ENCODE measurements around the gene GNAL. TPM values are rescaled to one million over a fixed set of nuclear protein-coding genes. Genes with fewer than 3 reads are reported as not detected.
"Not testable (repeated sequence)": the region's sequence is repeated elsewhere in the genome, so short reads cannot be mapped to it uniquely, and the experiment has no call there.

Gene GNAL
- total RNA-seq: 5.1 TPM
- long read RNA-seq, full-length matches to known transcripts: 7 of 13 reads
- long read RNA-seq, partial matches to known transcripts: 1 of 13 reads
- long read RNA-seq, other reads (novel, unspliced or antisense): 5 of 13 reads

- DNase-seq (peak; percentile 86), ATAC-seq (ENCODE audit: poor library complexity) (peak; percentile 97)
- intact Hi-C loops (cut with DNase I): no loop called here
These were observed at the start of gene GNAL for GRCh38 chr18:11688972-11689668. TSS of gene GNAL (plus strand) at chr18:11689264. CDS start at chr18:11689564, 300 bp downstream.

GRCh38 chr18:11647310-11647709 is 41.8 kb upstream of the GNAL start:
- ATAC-seq (ENCODE audit: poor library complexity); DNase-seq; intact Hi-C loops (cut with DNase I): not testable (repeated sequence)

- DNase-seq; ATAC-seq (ENCODE audit: poor library complexity); intact Hi-C loops (cut with DNase I): not testable (repeated sequence)
These were observed 41.3 kb upstream of the GNAL start for GRCh38 chr18:11647804-11648203.

- no peak for DNase-seq
- no peak for ATAC-seq (ENCODE audit: poor library complexity)
- intact Hi-C loops (cut with DNase I): no loop called here
These were observed 39.2 kb upstream of the GNAL start for GRCh38 chr18:11649839-11650238.

GRCh38 chr18:11651899-11652298 is 37.2 kb upstream of the GNAL start:
- no peak for ATAC-seq (ENCODE audit: poor library complexity)
- no peak for DNase-seq
- intact Hi-C loops (cut with DNase I): no loop called here

- intact Hi-C loops (cut with DNase I): no loop called here
- DNase-seq (no peak), ATAC-seq (ENCODE audit: poor library complexity) (no peak)
These were observed 35.5 kb upstream of the GNAL start for GRCh38 chr18:11653521-11653920.

- peak; percentile 72 for DNase-seq
- intact Hi-C loops (cut with DNase I): no loop called here
- ATAC-seq (ENCODE audit: poor library complexity): peak; percentile 86
These were observed 34.1 kb upstream of the GNAL start for GRCh38 chr18:11654736-11655605.

GRCh38 chr18:11655606-11655932 is 33.5 kb upstream of the GNAL start:
- intact Hi-C loops (cut with DNase I): no loop called here
- ATAC-seq (ENCODE audit: poor library complexity) (no peak), DNase-seq (no peak)

GRCh38 chr18:11657152-11657551 is 31.9 kb upstream of the GNAL start:
- DNase-seq: no peak
- intact Hi-C loops (cut with DNase I): no loop called here

GRCh38 chr18:11657554-11657953 is 31.5 kb upstream of the GNAL start:
- ATAC-seq (ENCODE audit: poor library complexity) (no peak), DNase-seq (no peak)
- intact Hi-C loops (cut with DNase I): no loop called here

More at GRCh38 chr18:11657152-11657551, 31.9 kb upstream of the GNAL start:
- ATAC-seq (ENCODE audit: poor library complexity): no peak

- no peak for DNase-seq
- intact Hi-C loops (cut with DNase I): no loop called here
- ATAC-seq (ENCODE audit: poor library complexity): no peak
These were observed 31.0 kb upstream of the GNAL start for GRCh38 chr18:11658019-11658418.

GRCh38 chr18:11658989-11659388 is 30.1 kb upstream of the GNAL start:
- intact Hi-C loops (cut with DNase I): no loop called here

GRCh38 chr18:11660691-11661090 is 28.4 kb upstream of the GNAL start:
- intact Hi-C loops (cut with DNase I): no loop called here
- no peak for DNase-seq
- no peak for ATAC-seq (ENCODE audit: poor library complexity)

More at GRCh38 chr18:11658989-11659388, 30.1 kb upstream of the GNAL start:
- DNase-seq (no peak), ATAC-seq (ENCODE audit: poor library complexity) (no peak)

GRCh38 chr18:11661430-11661829 is 27.6 kb upstream of the GNAL start:
- intact Hi-C loops (cut with DNase I): no loop called here
- DNase-seq (no peak), ATAC-seq (ENCODE audit: poor library complexity) (no peak)

- intact Hi-C loops (cut with DNase I): no loop called here
- DNase-seq: no peak
- no peak for ATAC-seq (ENCODE audit: poor library complexity)
These were observed 25.5 kb upstream of the GNAL start for GRCh38 chr18:11663439-11664029.

- ATAC-seq (ENCODE audit: poor library complexity): no peak
- intact Hi-C loops (cut with DNase I): no loop called here
These were observed 24.8 kb upstream of the GNAL start for GRCh38 chr18:11664286-11664685.

GRCh38 chr18:11665146-11665545 is 23.9 kb upstream of the GNAL start:
- ATAC-seq (ENCODE audit: poor library complexity) (no peak), DNase-seq (no peak)
- intact Hi-C loops (cut with DNase I): no loop called here

More at GRCh38 chr18:11664286-11664685, 24.8 kb upstream of the GNAL start:
- no peak for DNase-seq

GRCh38 chr18:11665587-11665986 is 23.5 kb upstream of the GNAL start:
- intact Hi-C loops (cut with DNase I): no loop called here
- ATAC-seq (ENCODE audit: poor library complexity) (no peak), DNase-seq (no peak)

- intact Hi-C loops (cut with DNase I): no loop called here
- DNase-seq: no peak
These were observed 22.9 kb upstream of the GNAL start for GRCh38 chr18:11666176-11666575.

More at GRCh38 chr18:11666176-11666575, 22.9 kb upstream of the GNAL start:
- no peak for ATAC-seq (ENCODE audit: poor library complexity)

Data from Right ventricle myocardium superior (tissue), 1 donor.